NCI-H1694 treated with DMSO at 0.1 percent for 48 hours (cell line): ENCODE measurements around the gene ZNF648.
"Not testable (repeated sequence)": the region's sequence is repeated elsewhere in the genome, so short reads cannot be mapped to it uniquely, and the experiment has no call there.

Source experiments
- DNase-seq: peaks from one replicate; lab custom pipeline; 2025; lab: John Stamatoyannopoulos, UW

Gene ZNF648

GRCh38 chr1:182069028-182069466 lies 7.5 kb upstream of the ZNF648 start:
- peak; percentile 69 for DNase-seq

GRCh38 chr1:182066934-182067333 lies 5.4 kb upstream of the ZNF648 start:
- no peak for DNase-seq

- no peak for DNase-seq
Observed at GRCh38 chr1:182065126-182065845, 3.8 kb upstream of the ZNF648 start.

- DNase-seq = no peak
Observed at GRCh38 chr1:182064611-182065010, 3.1 kb upstream of the ZNF648 start.

GRCh38 chr1:182062223-182062622 lies 711 bp upstream of the ZNF648 start:
- no peak for DNase-seq

GRCh38 chr1:182060877-182061276 lies 635 bp downstream of the ZNF648 start:
- DNase-seq = no peak

GRCh38 chr1:182059936-182060335 lies 1.6 kb downstream of the ZNF648 start:
- no peak for DNase-seq

- no peak for DNase-seq
Observed at GRCh38 chr1:182056601-182057366, 4.7 kb downstream of the ZNF648 start.

- peak; percentile 32 for DNase-seq
Observed at GRCh38 chr1:182054698-182055326, 6.7 kb downstream of the ZNF648 start.

- DNase-seq = no peak
Observed at GRCh38 chr1:182052355-182052754, 9.2 kb downstream of the ZNF648 start.

- DNase-seq = peak; percentile 19
Observed at GRCh38 chr1:182051938-182052337, 9.6 kb downstream of the ZNF648 start.

- no peak for DNase-seq
Observed at GRCh38 chr1:182050481-182051448, 10.7 kb downstream of the ZNF648 start.

GRCh38 chr1:182048562-182048961 lies 12.9 kb downstream of the ZNF648 start:
- no peak for DNase-seq

- no peak for DNase-seq
Observed at GRCh38 chr1:182046763-182047162, 14.7 kb downstream of the ZNF648 start.

GRCh38 chr1:182045481-182045880 lies 16.0 kb downstream of the ZNF648 start:
- not testable (repeated sequence) for DNase-seq

GRCh38 chr1:182041615-182042014 lies 19.9 kb downstream of the ZNF648 start:
- no peak for DNase-seq

GRCh38 chr1:182038220-182038619 lies 23.3 kb downstream of the ZNF648 start:
- no peak for DNase-seq

- no peak for DNase-seq
Observed at GRCh38 chr1:182035097-182035770, 26.3 kb downstream of the ZNF648 start.

GRCh38 chr1:182032251-182032650 lies 29.3 kb downstream of the ZNF648 start:
- DNase-seq = no peak

- DNase-seq = peak; percentile 96
Observed at GRCh38 chr1:182029379-182030331, 31.9 kb downstream of the ZNF648 start.
